Neural crest cell (in vitro differentiated cells): ENCODE measurements around the gene DDRGK1. TPM values are rescaled to one million over a fixed set of nuclear protein-coding genes. Genes with fewer than 3 reads are reported as not detected.
A peak's percentile ranks its signal among the peaks of the same experiment; 100 is the strongest.

ENCODE experiments used
- DNase-seq: peaks from one replicate; pipeline ENCODE4 v3.0.0; 2021; ENCODE audit warnings: low read depth, mixed read lengths, low spot score
- H3K27ac Mint-ChIP-seq: one replicate; pipeline ENCODE4 v1.8.0; 2021; ENCODE audit warnings: mild to moderate bottlenecking, mixed read lengths; ENCODE audit not compliant: unreplicated experiment
- H3K27me3 Mint-ChIP-seq: 2 replicates; pipeline ENCODE4 v1.8.0; 2021; ENCODE audit warnings: low read depth, mild to moderate bottlenecking, mixed read lengths
- H3K36me3 Mint-ChIP-seq: 2 replicates; pipeline ENCODE4 v1.8.0; 2021; ENCODE audit warnings: low read depth, mild to moderate bottlenecking, mixed read lengths
- H3K4me1 Mint-ChIP-seq: 2 replicates; pipeline ENCODE4 v1.8.0; 2021; ENCODE audit warnings: mixed read lengths
- H3K4me3 Mint-ChIP-seq: one replicate; pipeline ENCODE4 v1.8.0; 2021; ENCODE audit warnings: mild to moderate bottlenecking, mixed read lengths
- H3K9me3 Mint-ChIP-seq: 2 replicates; pipeline ENCODE4 v1.8.0; 2021; ENCODE audit warnings: mixed read lengths
- total RNA-seq: library from RNA; stranded (reverse); gene quantifications from 2 replicates; pipeline ENCODE4 v1.2.1, GENCODE V29; 2021
- TF ChIP-seq, protein P1 (sequence below): fragments of 200-600 bp; sonication (generic); conservative IDR thresholded peaks from 2 replicates; pipeline ENCODE4 v1.5.0; 2021; ENCODE audit warnings: antibody characterized with exemption, mild to moderate bottlenecking

DDRGK1 gene
- total RNA-seq, 1 donor from 2014 or later, result 57.2 TPM

GRCh38 chr20:3248167-3248992 is 43.9 kb upstream of the DDRGK1 start:
- H3K27ac Mint-ChIP-seq, result no peak overlapping the region
- H3K9me3 Mint-ChIP-seq, result no peaks in the 10 kb centered on the region
- TF ChIP-seq, protein P1, sequence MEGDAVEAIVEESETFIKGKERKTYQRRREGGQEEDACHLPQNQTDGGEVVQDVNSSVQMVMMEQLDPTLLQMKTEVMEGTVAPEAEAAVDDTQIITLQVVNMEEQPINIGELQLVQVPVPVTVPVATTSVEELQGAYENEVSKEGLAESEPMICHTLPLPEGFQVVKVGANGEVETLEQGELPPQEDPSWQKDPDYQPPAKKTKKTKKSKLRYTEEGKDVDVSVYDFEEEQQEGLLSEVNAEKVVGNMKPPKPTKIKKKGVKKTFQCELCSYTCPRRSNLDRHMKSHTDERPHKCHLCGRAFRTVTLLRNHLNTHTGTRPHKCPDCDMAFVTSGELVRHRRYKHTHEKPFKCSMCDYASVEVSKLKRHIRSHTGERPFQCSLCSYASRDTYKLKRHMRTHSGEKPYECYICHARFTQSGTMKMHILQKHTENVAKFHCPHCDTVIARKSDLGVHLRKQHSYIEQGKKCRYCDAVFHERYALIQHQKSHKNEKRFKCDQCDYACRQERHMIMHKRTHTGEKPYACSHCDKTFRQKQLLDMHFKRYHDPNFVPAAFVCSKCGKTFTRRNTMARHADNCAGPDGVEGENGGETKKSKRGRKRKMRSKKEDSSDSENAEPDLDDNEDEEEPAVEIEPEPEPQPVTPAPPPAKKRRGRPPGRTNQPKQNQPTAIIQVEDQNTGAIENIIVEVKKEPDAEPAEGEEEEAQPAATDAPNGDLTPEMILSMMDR, result no peak
- peak; percentile 10 for DNase-seq
- peaks cover 3% of the 10 kb centered on the region for H3K36me3 Mint-ChIP-seq
- no peak overlapping the region for H3K4me3 Mint-ChIP-seq
- H3K27me3 Mint-ChIP-seq, result peaks cover 76% of the 10 kb centered on the region
- peaks cover 4% of the 10 kb centered on the region for H3K4me1 Mint-ChIP-seq

DNA sequence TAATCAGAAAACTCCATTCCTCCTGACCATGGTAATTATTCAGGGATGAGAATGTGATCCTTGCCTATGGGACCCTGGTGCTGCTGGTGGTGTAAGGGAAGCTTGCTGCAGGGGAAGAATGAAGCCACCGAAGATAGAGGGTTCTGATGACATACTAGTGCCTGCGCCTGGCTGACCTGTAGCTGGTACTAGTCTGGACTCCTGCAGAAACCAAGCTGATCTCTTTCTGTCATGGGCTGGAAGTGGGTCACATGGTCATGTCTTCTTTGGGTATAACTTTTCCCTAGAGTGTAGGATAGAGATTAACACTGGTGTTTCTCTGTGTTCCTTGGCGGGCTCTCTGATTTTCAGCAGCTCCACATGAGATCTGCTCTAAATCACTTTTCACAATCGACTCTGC is 43.2 kb upstream of the DDRGK1 start:
- Mint-ChIP-seq H3K27ac (no peak overlapping the region), H3K27me3 (peaks cover 81% of the 10 kb centered on the region), H3K4me1 (peaks cover 4% of the 10 kb centered on the region), H3K36me3 (peaks cover 3% of the 10 kb centered on the region), H3K4me3 (no peak overlapping the region), H3K9me3 (no peaks in the 10 kb centered on the region)
- TF ChIP-seq, protein P1, result no peak
- no peak for DNase-seq

DNA sequence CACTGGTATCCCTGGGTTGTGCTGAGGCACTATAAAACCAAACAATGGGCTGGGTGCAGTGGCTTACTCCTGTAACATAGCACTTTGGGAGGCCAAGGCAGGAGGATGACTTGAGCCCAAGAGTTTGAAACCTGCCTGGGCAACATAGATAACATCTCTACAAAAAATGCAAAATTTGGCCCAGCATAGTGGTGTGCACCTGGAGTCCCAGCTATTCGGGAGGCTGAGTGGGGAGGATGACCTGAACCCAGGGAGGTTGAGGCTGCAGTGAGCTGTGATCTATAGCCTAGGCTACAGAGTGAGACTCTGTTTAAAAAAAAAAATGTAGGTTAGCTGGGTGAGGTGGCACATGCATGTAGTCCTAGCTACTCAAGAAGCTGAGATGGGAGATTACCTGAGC is 42.2 kb upstream of the DDRGK1 start:
- Mint-ChIP-seq H3K4me3 (no peak overlapping the region), H3K27me3 (peaks cover 86% of the 10 kb centered on the region), H3K36me3 (peaks cover 3% of the 10 kb centered on the region)

DNA sequence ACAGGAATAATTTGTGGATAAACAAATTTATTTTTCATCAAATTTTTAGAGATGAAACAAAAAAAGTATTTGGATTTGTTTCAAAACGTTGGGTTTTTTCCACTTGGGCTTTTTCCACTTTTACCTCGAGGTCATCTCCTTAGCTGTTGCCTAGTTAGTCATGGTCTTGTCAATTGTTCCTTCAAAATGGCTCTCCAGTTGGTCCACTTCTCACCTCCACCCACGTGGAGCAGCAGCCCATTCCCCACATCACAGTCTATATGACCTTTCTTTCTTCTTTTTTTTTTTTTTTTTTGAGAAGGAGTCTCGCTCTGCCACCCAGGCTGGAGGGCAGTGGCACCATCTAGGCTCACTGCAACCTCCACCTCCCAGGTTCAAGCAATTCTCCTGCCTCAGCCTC is 41.2 kb upstream of the DDRGK1 start:
- peaks cover 4% of the 10 kb centered on the region for H3K4me1 Mint-ChIP-seq
- H3K27me3 Mint-ChIP-seq, result peaks cover 91% of the 10 kb centered on the region
- peaks cover 3% of the 10 kb centered on the region for H3K36me3 Mint-ChIP-seq
- no peak for DNase-seq
- TF ChIP-seq, protein P1, result no peak
- H3K9me3 Mint-ChIP-seq, result no peaks in the 10 kb centered on the region
- no peak overlapping the region for H3K27ac Mint-ChIP-seq
- H3K4me3 Mint-ChIP-seq, result no peak overlapping the region

More for the DNA sequence above, 42.2 kb upstream of the DDRGK1 start:
- no peak for DNase-seq
- TF ChIP-seq, protein P1, result no peak
- Mint-ChIP-seq H3K4me1 (peaks cover 4% of the 10 kb centered on the region), H3K27ac (no peak overlapping the region), H3K9me3 (no peaks in the 10 kb centered on the region)

GRCh38 chr20:3245156-3245555 is 40.7 kb upstream of the DDRGK1 start:
- Mint-ChIP-seq H3K9me3 (no peaks in the 10 kb centered on the region), H3K27me3 (peaks cover 91% of the 10 kb centered on the region), H3K27ac (no peak overlapping the region), H3K4me3 (no peak overlapping the region), H3K4me1 (peaks cover 5% of the 10 kb centered on the region), H3K36me3 (no peaks in the 10 kb centered on the region)
- DNase-seq, result no peak
- TF ChIP-seq, protein P1, result no peak
